BE2C (cell line): ENCODE data around the gene SHLD3.
"Not testable (repeated sequence)": the region's sequence is repeated elsewhere in the genome, so short reads cannot be mapped to it uniquely, and the experiment has no call there.

Experiments used
- DNase-seq: peaks from one replicate; pipeline ENCODE4 v3.0.0-alpha.2; 2020
- H3K27me3 ChIP-seq: fragments of 250-450 bp; sonication (Bioruptor Pico); 2 replicates; pipeline ENCODE4 v1.5.1; 2020; ENCODE audit warnings: mild to moderate bottlenecking
- H3K36me3 ChIP-seq: fragments of 250-450 bp; sonication (Bioruptor Pico); 2 replicates; pipeline ENCODE4 v1.5.1; 2020; ENCODE audit warnings: mild to moderate bottlenecking
- H3K4me1 ChIP-seq: fragments of 250-450 bp; sonication (Bioruptor Pico); 2 replicates; pipeline ENCODE4 v1.5.1; 2020
- H3K4me3 ChIP-seq: 2 replicates; pipeline ENCODE4 v1.5.1; 2011; ENCODE audit warnings: low read depth, low read length
- H3K9me3 ChIP-seq: fragments of 250-450 bp; sonication (Bioruptor Pico); 2 replicates; pipeline ENCODE4 v1.5.1; 2020
- TF ChIP-seq, protein P1 (sequence below): IDR thresholded peaks from 2 replicates; pipeline ENCODE4 v1.5.1; 2012; ENCODE audit warnings: mild to moderate bottlenecking, low read depth, low read length

Gene SHLD3

DNA sequence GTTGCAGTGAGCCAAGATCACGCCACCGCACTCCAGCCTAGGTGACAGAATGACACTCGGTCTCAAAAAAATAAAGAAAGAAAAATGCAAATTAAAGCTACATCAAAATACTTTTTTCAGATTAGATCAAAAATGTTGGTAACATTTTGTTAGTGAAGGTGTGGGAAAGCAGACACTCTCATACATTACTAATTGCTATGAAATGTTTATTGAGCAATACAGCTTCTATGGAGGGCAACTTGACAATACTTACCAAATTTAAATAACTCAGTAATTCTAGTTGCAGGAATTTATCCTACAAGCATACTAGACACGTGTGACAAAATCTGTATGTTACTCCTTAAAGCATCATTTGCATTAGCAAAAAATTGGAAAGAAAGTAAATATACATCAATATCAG is 4.8 kb upstream of the SHLD3 start:
- Histone ChIP-seq H3K4me3 (no peak overlapping the region), H3K4me1 (no peaks in the 10 kb centered on the region), H3K9me3 (no peaks in the 10 kb centered on the region), H3K36me3 (peaks cover 5% of the 10 kb centered on the region; the same call in 1 of the 2 replicates), H3K27me3 (no peaks in the 10 kb centered on the region)
- no peak for DNase-seq
- TF ChIP-seq, protein P1, sequence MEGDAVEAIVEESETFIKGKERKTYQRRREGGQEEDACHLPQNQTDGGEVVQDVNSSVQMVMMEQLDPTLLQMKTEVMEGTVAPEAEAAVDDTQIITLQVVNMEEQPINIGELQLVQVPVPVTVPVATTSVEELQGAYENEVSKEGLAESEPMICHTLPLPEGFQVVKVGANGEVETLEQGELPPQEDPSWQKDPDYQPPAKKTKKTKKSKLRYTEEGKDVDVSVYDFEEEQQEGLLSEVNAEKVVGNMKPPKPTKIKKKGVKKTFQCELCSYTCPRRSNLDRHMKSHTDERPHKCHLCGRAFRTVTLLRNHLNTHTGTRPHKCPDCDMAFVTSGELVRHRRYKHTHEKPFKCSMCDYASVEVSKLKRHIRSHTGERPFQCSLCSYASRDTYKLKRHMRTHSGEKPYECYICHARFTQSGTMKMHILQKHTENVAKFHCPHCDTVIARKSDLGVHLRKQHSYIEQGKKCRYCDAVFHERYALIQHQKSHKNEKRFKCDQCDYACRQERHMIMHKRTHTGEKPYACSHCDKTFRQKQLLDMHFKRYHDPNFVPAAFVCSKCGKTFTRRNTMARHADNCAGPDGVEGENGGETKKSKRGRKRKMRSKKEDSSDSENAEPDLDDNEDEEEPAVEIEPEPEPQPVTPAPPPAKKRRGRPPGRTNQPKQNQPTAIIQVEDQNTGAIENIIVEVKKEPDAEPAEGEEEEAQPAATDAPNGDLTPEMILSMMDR = no peak

DNA sequence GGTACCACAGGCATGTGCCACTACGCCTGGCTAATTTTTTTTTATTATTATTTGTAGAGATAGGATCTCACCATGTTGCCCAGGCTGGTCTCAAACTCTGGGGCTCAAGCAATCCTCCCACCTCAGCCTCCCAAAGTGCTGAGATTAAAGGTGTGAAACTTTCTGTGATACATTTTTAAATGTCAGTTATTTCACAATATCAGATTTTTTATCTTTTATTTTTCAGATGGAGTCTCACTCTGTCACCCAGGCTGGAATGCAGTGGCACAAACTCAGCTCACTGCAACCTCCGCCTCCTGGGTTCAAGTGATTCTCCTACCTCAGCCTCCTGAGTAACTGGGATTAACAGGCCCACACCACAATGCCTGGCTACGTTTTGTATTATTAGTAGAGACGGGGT is 2.9 kb upstream of the SHLD3 start:
- not testable (repeated sequence) for H3K9me3 ChIP-seq, H3K36me3 ChIP-seq, H3K27me3 ChIP-seq, H3K4me3 ChIP-seq, H3K4me1 ChIP-seq, DNase-seq

DNA sequence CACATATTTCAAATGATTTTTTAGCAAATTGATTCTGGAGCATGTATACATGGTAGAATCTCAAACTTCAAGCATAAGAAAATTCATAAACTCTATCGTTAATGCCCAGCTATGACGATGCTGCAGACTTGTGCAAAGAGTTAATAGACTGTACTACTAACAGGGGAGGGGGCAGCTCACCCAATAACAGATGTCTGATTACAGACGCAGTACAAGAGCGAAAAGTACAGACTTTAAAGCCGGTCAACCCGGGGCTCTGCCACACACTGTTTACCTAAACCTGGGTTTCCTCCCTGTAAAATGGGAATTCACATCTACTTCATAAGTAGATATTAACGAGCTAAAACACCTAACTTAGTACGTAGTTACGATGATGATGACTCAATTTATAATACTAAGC is 1.3 kb upstream of the SHLD3 start:
- no peak for DNase-seq
- H3K27me3 ChIP-seq = no peaks in the 10 kb centered on the region

DNA sequence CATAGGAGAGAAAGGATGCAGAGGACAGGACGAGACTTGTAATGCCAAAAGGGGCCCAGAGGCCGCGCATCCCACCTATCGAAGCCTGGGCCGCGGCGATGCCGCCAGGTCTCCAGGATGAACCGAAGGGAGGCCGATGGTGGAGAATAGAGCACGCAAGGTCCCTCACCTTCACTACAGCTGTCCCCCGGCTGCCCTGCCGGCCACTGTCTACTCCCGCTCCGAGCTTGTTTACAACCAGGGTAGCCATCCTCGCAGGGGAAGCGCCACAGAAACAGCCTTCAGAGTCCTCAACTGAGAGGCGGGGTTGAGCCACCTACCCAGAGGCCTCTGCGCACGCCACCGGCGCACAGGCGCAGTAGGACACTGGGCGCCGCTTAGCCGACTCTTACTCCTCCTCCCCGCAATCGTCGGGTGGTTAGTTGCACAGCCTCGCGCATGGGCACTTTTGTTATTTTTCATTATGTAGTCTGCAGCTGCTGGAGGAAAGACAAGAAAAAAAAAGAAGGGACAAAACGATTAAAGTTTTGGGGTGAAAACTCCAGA is 729 bp upstream of the SHLD3 start, which contains the start of gene TRIM23:
Gene TRIM23, minus strand, starts transcription at position 309 of the 546 bp plus-strand sequence. Its CDS starts 59 bp downstream, at position 250.
- DNase-seq = peak; percentile 93
- Histone ChIP-seq H3K9me3 (no peaks in the 10 kb centered on the region), H3K27me3 (no peaks in the 10 kb centered on the region), H3K4me3 (peak within 1 kb of the TSS; percentile 78), H3K36me3 (no peaks in the 10 kb centered on the region; the same call in 1 of the 2 replicates), H3K4me1 (no peaks in the 10 kb centered on the region)
- TF ChIP-seq, protein P1 = 0 out of 2 replicates have a peak, but pooled peaks have one; percentile 10

More for the DNA sequence above, 1.3 kb upstream of the SHLD3 start:
- Histone ChIP-seq H3K4me1 (no peaks in the 10 kb centered on the region), H3K4me3 (peak overlapping the region; percentile 78), H3K36me3 (no peaks in the 10 kb centered on the region), H3K9me3 (no peaks in the 10 kb centered on the region)
- TF ChIP-seq, protein P1 = no peak

DNA sequence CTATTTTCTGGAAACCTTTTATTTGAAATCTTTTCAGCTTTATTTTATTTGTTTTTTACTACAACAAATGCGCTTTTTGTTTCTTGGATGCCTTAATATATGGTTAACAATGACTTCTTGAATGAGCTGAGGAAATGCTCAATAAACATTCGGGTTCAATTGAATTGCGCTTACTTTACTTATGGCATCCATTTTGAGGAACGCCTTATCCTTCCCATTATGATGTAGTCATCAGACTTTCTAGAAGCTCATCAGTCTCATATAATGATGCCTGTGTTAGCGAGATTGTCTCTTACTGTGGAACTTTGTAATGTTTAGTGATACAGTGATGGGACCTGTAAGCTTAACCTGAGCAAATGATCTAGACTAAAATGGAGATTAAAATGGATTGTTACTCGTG is 916 bp downstream of the SHLD3 start:
- Histone ChIP-seq H3K4me1 (no peaks in the 10 kb centered on the region), H3K36me3 (peaks cover 7% of the 10 kb centered on the region; the same call in 1 of the 2 replicates), H3K27me3 (no peaks in the 10 kb centered on the region), H3K4me3 (peak overlapping the region; percentile 78), H3K9me3 (no peaks in the 10 kb centered on the region)
- DNase-seq = no peak
- TF ChIP-seq, protein P1 = no peak

DNA sequence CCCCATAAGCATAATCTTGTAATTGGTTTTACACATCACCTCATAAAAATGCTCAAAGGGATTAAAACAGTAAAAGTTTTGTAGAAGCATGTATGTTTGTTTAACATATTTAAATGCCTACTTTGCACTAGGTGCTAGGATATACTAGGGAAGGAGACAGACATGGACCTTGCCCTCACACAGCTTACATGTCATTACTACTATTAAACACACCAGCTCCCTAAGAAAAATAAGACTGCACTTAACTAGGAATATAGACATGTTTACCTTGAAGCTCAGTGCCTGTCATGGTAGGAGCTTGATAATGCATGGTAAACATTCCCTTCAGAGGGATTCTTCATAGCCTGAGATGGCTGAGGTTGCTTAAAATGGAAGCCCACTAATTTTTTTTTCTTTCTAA is 6.2 kb downstream of the SHLD3 start:
- Histone ChIP-seq H3K9me3 (no peaks in the 10 kb centered on the region), H3K27me3 (no peaks in the 10 kb centered on the region), H3K36me3 (peaks cover 7% of the 10 kb centered on the region; the same call in 1 of the 2 replicates), H3K4me1 (no peaks in the 10 kb centered on the region), H3K4me3 (no peak overlapping the region)
- TF ChIP-seq, protein P1 = no peak
- no peak for DNase-seq
